ENCODE data around the gene MYO1B. TPM values are rescaled to one million over a fixed set of nuclear protein-coding genes. Genes with fewer than 3 reads are reported as not detected.
"Not testable (repeated sequence)": the region's sequence is repeated elsewhere in the genome, so short reads cannot be mapped to it uniquely, and the experiment has no call there.

Gene MYO1B
- total RNA-seq, 1 donor from 2014 or later = 74.9 TPM

- DNase-seq (ENCODE audit: low spot score) (no peak), ATAC-seq (no peak)
- intact Hi-C loops (cut with DNase I) = no loop called here
Measured at GRCh38 chr2:191415101-191415500, 169.9 kb downstream of the MYO1B start.

GRCh38 chr2:191415858-191416257 lies 170.7 kb downstream of the MYO1B start:
- intact Hi-C loops (cut with DNase I) = no loop called here
- ATAC-seq (no peak), DNase-seq (ENCODE audit: low spot score) (no peak)

GRCh38 chr2:191417746-191418145 lies 172.5 kb downstream of the MYO1B start:
- intact Hi-C loops (cut with DNase I) = no loop called here
- ATAC-seq = no peak
- no peak for DNase-seq (ENCODE audit: low spot score)

- no peak for DNase-seq (ENCODE audit: low spot score)
- intact Hi-C loops (cut with DNase I) = no loop called here
- ATAC-seq = no peak
Measured at GRCh38 chr2:191421950-191422349, 176.7 kb downstream of the MYO1B start.

GRCh38 chr2:191427031-191427430 lies 181.8 kb downstream of the MYO1B start:
- intact Hi-C loops (cut with DNase I) = no loop called here
- DNase-seq (ENCODE audit: low spot score) (no peak), ATAC-seq (no peak)

- intact Hi-C loops (cut with DNase I) = no loop called here
- DNase-seq (ENCODE audit: low spot score) (no peak), ATAC-seq (peak; percentile 48)
Measured at GRCh38 chr2:191428141-191428540, 182.9 kb downstream of the MYO1B start.

- DNase-seq (ENCODE audit: low spot score) = no peak
- ATAC-seq = no peak
- intact Hi-C loops (cut with DNase I) = no loop called here
Measured at GRCh38 chr2:191430476-191430875, 185.3 kb downstream of the MYO1B start.

- intact Hi-C loops (cut with DNase I) = no loop called here
- no peak for DNase-seq (ENCODE audit: low spot score)
- ATAC-seq = no peak
Measured at GRCh38 chr2:191432121-191432520, 186.9 kb downstream of the MYO1B start.

GRCh38 chr2:191434072-191434471 lies 188.9 kb downstream of the MYO1B start:
- no peak for DNase-seq (ENCODE audit: low spot score)
- intact Hi-C loops (cut with DNase I) = no loop called here
- no peak for ATAC-seq

GRCh38 chr2:191435141-191435540 lies 189.9 kb downstream of the MYO1B start:
- intact Hi-C loops (cut with DNase I) = no loop called here
- ATAC-seq (no peak), DNase-seq (ENCODE audit: low spot score) (no peak)

- intact Hi-C loops (cut with DNase I) = no loop called here
- ATAC-seq = peak; percentile 76
- DNase-seq (ENCODE audit: low spot score) = no peak
Measured at GRCh38 chr2:191436368-191437055, 191.3 kb downstream of the MYO1B start.

- no peak for ATAC-seq
- intact Hi-C loops (cut with DNase I) = no loop called here
- DNase-seq (ENCODE audit: low spot score) = no peak
Measured at GRCh38 chr2:191439481-191439880, 194.3 kb downstream of the MYO1B start.

- ATAC-seq (peak; percentile 71), DNase-seq (ENCODE audit: low spot score) (no peak)
- intact Hi-C loops (cut with DNase I) = no loop called here
Measured at GRCh38 chr2:191441496-191442214, 196.5 kb downstream of the MYO1B start.

- DNase-seq (ENCODE audit: low spot score) (no peak), ATAC-seq (no peak)
- intact Hi-C loops (cut with DNase I) = no loop called here
Measured at GRCh38 chr2:191443446-191443845, 198.2 kb downstream of the MYO1B start.

- ATAC-seq (no peak), DNase-seq (ENCODE audit: low spot score) (no peak)
- intact Hi-C loops (cut with DNase I) = no loop called here
Measured at GRCh38 chr2:191446910-191447309, 201.7 kb downstream of the MYO1B start.

- ATAC-seq = no peak
Measured at GRCh38 chr2:191451116-191451515, 205.9 kb downstream of the MYO1B start.

GRCh38 chr2:191452065-191452464 lies 206.9 kb downstream of the MYO1B start:
- intact Hi-C loops (cut with DNase I) = no loop called here
- no peak for DNase-seq (ENCODE audit: low spot score)
- no peak for ATAC-seq

More at GRCh38 chr2:191451116-191451515, 205.9 kb downstream of the MYO1B start:
- DNase-seq (ENCODE audit: low spot score) = no peak
- intact Hi-C loops (cut with DNase I) = no loop called here

- ATAC-seq = no peak
- DNase-seq (ENCODE audit: low spot score) = no peak
- intact Hi-C loops (cut with DNase I) = no loop called here
Measured at GRCh38 chr2:191453761-191454160, 208.6 kb downstream of the MYO1B start.

GRCh38 chr2:191456506-191456905 lies 211.3 kb downstream of the MYO1B start:
- DNase-seq (ENCODE audit: low spot score); intact Hi-C loops (cut with DNase I); ATAC-seq: not testable (repeated sequence)

GRCh38 chr2:191459158-191459557 lies 214.0 kb downstream of the MYO1B start:
- no peak for DNase-seq (ENCODE audit: low spot score)
- intact Hi-C loops (cut with DNase I) = no loop called here
- ATAC-seq = no peak

GRCh38 chr2:191462370-191462769 lies 217.2 kb downstream of the MYO1B start:
- intact Hi-C loops (cut with DNase I) = no loop called here
- DNase-seq (ENCODE audit: low spot score) (no peak), ATAC-seq (no peak)

Data from sciatic nerve (tissue), 2 donors.